ENCODE results near the gene ARHGAP5. TPM values are rescaled to one million over a fixed set of nuclear protein-coding genes. Genes with fewer than 3 reads are reported as not detected.

ARHGAP5 gene, protein sequence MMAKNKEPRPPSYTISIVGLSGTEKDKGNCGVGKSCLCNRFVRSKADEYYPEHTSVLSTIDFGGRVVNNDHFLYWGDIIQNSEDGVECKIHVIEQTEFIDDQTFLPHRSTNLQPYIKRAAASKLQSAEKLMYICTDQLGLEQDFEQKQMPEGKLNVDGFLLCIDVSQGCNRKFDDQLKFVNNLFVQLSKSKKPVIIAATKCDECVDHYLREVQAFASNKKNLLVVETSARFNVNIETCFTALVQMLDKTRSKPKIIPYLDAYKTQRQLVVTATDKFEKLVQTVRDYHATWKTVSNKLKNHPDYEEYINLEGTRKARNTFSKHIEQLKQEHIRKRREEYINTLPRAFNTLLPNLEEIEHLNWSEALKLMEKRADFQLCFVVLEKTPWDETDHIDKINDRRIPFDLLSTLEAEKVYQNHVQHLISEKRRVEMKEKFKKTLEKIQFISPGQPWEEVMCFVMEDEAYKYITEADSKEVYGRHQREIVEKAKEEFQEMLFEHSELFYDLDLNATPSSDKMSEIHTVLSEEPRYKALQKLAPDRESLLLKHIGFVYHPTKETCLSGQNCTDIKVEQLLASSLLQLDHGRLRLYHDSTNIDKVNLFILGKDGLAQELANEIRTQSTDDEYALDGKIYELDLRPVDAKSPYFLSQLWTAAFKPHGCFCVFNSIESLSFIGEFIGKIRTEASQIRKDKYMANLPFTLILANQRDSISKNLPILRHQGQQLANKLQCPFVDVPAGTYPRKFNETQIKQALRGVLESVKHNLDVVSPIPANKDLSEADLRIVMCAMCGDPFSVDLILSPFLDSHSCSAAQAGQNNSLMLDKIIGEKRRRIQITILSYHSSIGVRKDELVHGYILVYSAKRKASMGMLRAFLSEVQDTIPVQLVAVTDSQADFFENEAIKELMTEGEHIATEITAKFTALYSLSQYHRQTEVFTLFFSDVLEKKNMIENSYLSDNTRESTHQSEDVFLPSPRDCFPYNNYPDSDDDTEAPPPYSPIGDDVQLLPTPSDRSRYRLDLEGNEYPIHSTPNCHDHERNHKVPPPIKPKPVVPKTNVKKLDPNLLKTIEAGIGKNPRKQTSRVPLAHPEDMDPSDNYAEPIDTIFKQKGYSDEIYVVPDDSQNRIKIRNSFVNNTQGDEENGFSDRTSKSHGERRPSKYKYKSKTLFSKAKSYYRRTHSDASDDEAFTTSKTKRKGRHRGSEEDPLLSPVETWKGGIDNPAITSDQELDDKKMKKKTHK (N-terminal part only)
- 63.7 and 68.6 TPM in 2 replicates for total RNA-seq (2014; rRNA removed; shearing (Covaris generic))
- polyA plus RNA-seq (2014; cell fraction: nucleus; rRNA removed) = 18.5 and 27.0 TPM in 2 replicates

- DNase-seq (ENCODE audit: extremely low read depth, low read depth) = no peak
These were observed at the start of gene ARHGAP5 for GRCh38 chr14:32077081-32078022. Gene ARHGAP5 (plus strand): TSS chr14:32077304. CDS start chr14:32090670, 13,366 bp downstream.

DNA sequence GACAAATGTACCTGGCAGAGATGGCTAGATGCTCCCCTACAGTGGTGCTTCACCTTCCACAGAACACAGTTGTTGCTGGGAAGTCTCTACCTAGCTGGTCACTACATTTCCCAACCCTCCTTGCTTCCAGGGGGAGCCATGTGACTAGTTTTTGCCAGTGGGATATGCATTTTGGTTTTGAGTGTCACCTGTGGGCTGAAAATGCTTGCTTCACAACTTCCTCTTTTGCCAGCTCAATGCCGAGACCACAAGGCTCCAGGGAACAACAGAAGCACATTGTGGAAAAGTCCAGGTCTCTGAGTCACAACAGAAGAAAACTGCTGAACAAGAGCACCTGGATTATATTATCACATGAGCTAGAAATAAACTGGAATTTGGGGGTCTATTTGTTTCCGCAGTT is 48.5 kb upstream of the ARHGAP5 start:
- DNase-seq (ENCODE audit: extremely low read depth, low read depth) = no peak

- no peak for DNase-seq (ENCODE audit: extremely low read depth, low read depth)
These were observed 43.6 kb upstream of the ARHGAP5 start for GRCh38 chr14:32033543-32033942.

DNA sequence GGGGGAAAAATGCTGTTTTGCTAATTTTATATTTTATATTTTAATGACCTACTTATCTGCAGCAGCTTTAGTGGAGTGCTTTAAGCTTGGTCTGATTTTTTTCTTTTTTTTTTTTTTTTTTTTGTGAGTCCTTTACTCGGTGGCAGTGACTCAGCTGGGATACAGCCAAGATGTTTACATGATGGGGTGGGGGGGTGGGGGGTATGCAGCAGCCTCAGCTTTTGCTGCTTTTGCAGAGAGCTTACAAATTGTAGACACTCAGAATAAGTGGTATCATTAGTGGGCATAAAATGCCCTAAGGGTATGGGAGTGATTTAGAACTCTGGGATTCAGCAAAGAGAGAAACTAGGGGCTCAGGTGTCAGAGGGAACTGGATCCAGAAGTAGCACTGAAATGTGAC is 38.2 kb upstream of the ARHGAP5 start:
- DNase-seq (ENCODE audit: extremely low read depth, low read depth) = no peak

- no peak for DNase-seq (ENCODE audit: extremely low read depth, low read depth)
These were observed 37.6 kb upstream of the ARHGAP5 start for GRCh38 chr14:32039401-32040030.

DNA sequence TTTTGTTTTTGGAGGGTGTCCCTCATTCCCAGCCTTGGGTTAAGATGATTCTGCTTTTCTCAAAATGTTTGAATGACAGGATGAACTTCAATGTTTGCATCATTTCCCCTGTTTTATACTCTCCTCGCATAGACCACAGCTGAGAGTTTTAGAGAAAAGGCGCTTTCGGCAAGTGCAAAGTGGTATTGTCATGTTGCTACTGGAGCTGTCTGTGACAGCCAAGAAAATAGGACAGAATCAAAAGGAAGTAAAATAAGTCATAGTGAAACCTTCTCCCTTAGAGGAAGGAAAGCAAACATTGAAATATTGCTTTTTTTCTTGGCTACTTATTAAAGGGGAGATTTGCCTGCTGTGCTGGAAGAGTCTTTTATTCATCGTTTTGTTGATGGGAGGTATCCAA is 33.5 kb upstream of the ARHGAP5 start:
- no peak for DNase-seq (ENCODE audit: extremely low read depth, low read depth)

DNA sequence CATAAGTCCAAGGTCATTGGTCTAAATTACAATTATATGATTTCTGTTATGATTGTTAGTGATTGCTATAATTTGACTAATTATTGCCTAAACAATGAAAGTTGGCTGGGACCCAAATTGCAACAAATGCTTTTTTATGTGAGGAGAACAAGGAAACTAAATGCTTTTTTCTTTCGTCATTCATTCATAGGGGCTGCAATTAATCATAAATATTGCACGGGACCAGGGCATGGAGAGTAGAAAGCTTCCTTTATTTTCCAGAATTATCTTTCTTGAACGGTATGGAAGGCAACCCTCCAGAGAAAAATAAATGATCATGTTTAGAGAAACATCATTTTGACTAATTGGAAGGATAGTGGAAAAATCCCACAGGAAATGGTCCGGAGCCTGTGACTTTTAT is 32.6 kb upstream of the ARHGAP5 start:
- DNase-seq (ENCODE audit: extremely low read depth, low read depth) = no peak

DNA sequence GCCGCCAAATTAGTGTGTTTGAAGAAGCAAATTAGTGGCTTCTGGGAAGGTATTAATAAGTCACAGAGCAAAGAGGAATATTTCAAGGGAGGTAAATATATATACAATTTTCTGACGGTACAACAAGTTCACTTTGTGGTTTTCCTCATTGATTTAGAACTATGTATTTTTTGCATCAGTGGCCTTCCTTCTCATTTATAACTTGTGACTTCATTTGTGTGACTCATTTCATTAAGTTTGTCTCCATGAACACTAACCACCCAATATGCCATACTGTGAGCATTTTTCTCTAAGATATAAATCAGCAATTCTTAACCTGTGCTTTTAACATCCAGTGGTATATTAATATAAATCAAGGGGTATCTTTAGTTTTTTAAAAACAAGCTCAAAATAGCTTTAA is 29.3 kb upstream of the ARHGAP5 start:
- DNase-seq (ENCODE audit: extremely low read depth, low read depth) = no peak

GRCh38 chr14:32049361-32050088 is 27.6 kb upstream of the ARHGAP5 start:
- no peak for DNase-seq (ENCODE audit: extremely low read depth, low read depth)

- DNase-seq (ENCODE audit: extremely low read depth, low read depth) = no peak
These were observed 26.2 kb upstream of the ARHGAP5 start for GRCh38 chr14:32050878-32051277.

GRCh38 chr14:32054536-32054935 is 22.6 kb upstream of the ARHGAP5 start:
- no peak for DNase-seq (ENCODE audit: extremely low read depth, low read depth)

DNA sequence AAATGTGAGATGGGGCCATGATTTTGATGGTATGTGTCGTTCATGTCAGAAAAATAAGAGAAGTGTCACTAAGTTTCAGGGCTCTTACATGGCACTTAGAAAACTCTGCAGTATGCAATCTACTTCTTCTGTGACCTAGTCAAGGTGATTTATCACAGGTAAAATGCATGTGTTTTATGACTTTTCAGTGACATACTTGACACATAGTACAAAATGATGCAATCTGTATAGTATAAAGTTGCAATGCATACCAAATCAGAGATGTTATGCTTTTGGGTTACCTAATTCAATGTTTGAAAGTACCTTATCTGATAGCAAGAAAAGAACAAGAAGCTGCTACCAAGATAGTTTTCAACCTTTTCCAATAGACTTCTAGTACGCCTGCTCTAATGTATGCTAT is 21.9 kb upstream of the ARHGAP5 start:
- DNase-seq (ENCODE audit: extremely low read depth, low read depth) = no peak

GRCh38 chr14:32059702-32060101 is 17.4 kb upstream of the ARHGAP5 start:
- DNase-seq (ENCODE audit: extremely low read depth, low read depth) = no peak

- no peak for DNase-seq (ENCODE audit: extremely low read depth, low read depth)
These were observed 12.2 kb upstream of the ARHGAP5 start for GRCh38 chr14:32064931-32065330.

DNA sequence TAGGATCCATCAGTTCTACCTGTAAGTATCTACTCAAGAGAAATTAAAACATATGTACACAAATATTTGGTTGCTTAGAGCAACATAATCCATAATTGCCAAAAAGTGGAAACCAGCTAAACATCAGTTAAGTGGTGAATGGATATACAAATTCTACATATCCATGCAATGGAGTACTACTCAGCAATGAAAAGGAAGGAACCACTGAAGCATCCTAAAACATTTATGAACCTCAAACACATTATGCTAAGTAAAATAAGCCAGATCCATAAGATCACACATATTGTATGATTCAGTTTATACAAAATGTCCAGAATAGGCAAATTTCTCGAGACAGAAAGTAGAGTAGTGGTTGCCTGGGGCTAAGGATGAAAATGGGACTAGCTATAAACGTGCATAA is 8.4 kb upstream of the ARHGAP5 start:
- no peak for DNase-seq (ENCODE audit: extremely low read depth, low read depth)

DNA sequence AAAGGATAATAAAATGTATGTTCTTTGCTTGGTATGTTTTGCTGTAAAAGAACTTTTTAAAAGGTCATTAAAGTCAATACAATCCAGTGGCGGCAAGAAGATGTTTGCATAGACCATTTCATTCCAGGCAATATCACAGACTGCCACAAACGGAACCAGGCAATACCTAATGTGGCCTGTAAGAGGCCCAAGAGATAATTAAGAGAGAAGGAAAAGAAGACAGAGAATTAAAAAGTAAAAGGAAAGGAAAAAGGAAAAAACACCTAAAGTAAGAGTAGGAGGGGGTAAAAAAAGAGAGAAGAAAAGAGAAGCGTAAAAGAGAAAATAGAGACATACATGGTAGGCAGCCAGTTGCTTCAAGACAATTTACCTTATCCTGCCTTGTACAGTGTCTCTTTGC is 6.8 kb upstream of the ARHGAP5 start:
- no peak for DNase-seq (ENCODE audit: extremely low read depth, low read depth)

DNA sequence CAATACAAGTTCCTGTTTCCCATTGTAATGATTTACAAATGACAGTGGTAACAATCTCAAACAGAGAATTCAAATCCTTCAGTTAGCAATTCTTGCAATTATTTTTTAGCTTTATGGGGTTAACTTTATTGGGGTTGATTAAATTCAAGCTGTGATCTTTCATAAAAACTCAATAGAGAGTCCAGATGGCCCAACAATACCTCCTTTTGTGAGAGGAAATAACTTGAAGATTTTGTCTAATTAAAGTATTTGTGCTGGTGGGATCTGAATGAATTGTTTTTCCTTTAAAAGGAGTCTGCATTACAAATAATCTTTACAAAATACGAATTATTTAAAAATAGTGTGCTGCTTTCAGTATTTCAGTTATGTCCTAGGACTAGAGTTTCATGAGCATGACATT is 4.4 kb upstream of the ARHGAP5 start:
- no peak for DNase-seq (ENCODE audit: extremely low read depth, low read depth)

DNA sequence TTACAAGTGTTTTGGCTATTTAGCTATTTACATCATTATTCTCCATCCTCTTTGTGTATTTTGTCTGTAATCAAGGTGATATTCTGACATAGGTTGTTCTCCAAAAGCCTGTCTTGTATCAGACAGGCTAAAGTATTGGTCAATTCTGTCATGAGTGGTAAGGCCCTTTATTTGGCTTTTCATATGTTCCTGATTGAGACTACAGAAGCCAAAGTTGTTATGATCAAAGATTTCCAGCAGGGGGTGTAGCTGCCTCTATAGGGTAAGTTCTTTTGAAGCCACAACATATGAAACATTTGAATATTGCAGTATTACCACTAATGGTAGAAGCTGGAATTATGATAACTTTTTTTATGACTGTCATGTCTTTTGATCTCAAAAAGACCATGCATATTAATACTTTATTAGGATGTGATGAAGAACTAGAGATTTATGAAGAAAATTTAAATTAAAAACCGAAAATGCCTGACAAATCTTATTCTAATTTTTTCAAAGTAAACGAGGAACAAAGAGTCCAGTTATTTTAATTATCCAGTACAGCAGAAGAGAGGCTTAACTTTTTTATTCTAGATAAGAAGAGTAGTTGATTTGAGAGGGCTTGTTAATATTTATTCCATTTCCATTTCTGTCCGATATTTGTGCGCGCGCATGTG is 3.4 kb upstream of the ARHGAP5 start:
- peak; percentile 82 for DNase-seq (ENCODE audit: extremely low read depth, low read depth)
